Measurements from ENCODE around the gene CLMN. TPM values are rescaled to one million over a fixed set of nuclear protein-coding genes. Genes with fewer than 3 reads are reported as not detected.

The CLMN gene
- total RNA-seq, 1 donor from 2014 or later: 2.1 TPM

- no peaks in the 10 kb centered on the region for H3K36me3 ChIP-seq (ENCODE audit: control insufficient read depth in 3 of 3, insufficient read depth in 3 of 3, low read length in 3 of 3)
- H3K27ac ChIP-seq (ENCODE audit: low read depth, low read length): no peak overlapping the region
These were observed 3.7 kb upstream of the CLMN start for GRCh38 chr14:95323361-95323760.

GRCh38 chr14:95322651-95323050 lies 2.9 kb upstream of the CLMN start:
- Histone ChIP-seq H3K27ac (ENCODE audit: low read depth, low read length) (no peak overlapping the region), H3K4me1 (ENCODE audit: control insufficient read depth in 3 of 3, insufficient read depth in 3 of 3, low read length in 3 of 3) (peaks cover 0 to 12% (median 8%) of the 10 kb centered on the region in 3 donors), H3K9me3 (ENCODE audit: control insufficient read depth in 3 of 3, low read length in 3 of 3) (no peaks in the 10 kb centered on the region), H3K27me3 (ENCODE audit: control insufficient read depth in 3 of 3, insufficient read depth in 3 of 3, low read length in 3 of 3) (no peaks in the 10 kb centered on the region), H3K9ac (ENCODE audit: low read depth in 1 of 3, low read length in 3 of 3) (no peak overlapping the region), H3K36me3 (ENCODE audit: control insufficient read depth in 3 of 3, insufficient read depth in 3 of 3, low read length in 3 of 3) (no peaks in the 10 kb centered on the region), H3K4me3 (ENCODE audit: low read length in 3 of 3) (no peak overlapping the region)

More at GRCh38 chr14:95323361-95323760, 3.7 kb upstream of the CLMN start:
- no peaks in the 10 kb centered on the region for H3K9me3 ChIP-seq (ENCODE audit: control insufficient read depth in 3 of 3, low read length in 3 of 3)
- H3K27me3 ChIP-seq (ENCODE audit: control insufficient read depth in 3 of 3, insufficient read depth in 3 of 3, low read length in 3 of 3): no peaks in the 10 kb centered on the region
- no peak overlapping the region for H3K9ac ChIP-seq (ENCODE audit: low read depth in 1 of 3, low read length in 3 of 3)
- H3K4me3 ChIP-seq (ENCODE audit: low read length in 3 of 3): no peak overlapping the region
- peaks cover 0 to 12% (median 8%) of the 10 kb centered on the region in 3 donors for H3K4me1 ChIP-seq (ENCODE audit: control insufficient read depth in 3 of 3, insufficient read depth in 3 of 3, low read length in 3 of 3)

GRCh38 chr14:95321693-95322455 lies 2.2 kb upstream of the CLMN start:
- Histone ChIP-seq H3K27ac (ENCODE audit: low read depth, low read length) (no peak overlapping the region), H3K36me3 (ENCODE audit: control insufficient read depth in 3 of 3, insufficient read depth in 3 of 3, low read length in 3 of 3) (no peaks in the 10 kb centered on the region), H3K4me1 (ENCODE audit: control insufficient read depth in 3 of 3, insufficient read depth in 3 of 3, low read length in 3 of 3) (peaks cover 0 to 12% (median 8%) of the 10 kb centered on the region in 3 donors), H3K9me3 (ENCODE audit: control insufficient read depth in 3 of 3, low read length in 3 of 3) (no peaks in the 10 kb centered on the region), H3K27me3 (ENCODE audit: control insufficient read depth in 3 of 3, insufficient read depth in 3 of 3, low read length in 3 of 3) (no peaks in the 10 kb centered on the region), H3K9ac (ENCODE audit: low read depth in 1 of 3, low read length in 3 of 3) (no peak overlapping the region), H3K4me3 (ENCODE audit: low read length in 3 of 3) (no peak overlapping the region)

- Histone ChIP-seq H3K9ac (ENCODE audit: low read depth in 1 of 3, low read length in 3 of 3) (no peak overlapping the region), H3K36me3 (ENCODE audit: control insufficient read depth in 3 of 3, insufficient read depth in 3 of 3, low read length in 3 of 3) (no peaks in the 10 kb centered on the region), H3K4me1 (ENCODE audit: control insufficient read depth in 3 of 3, insufficient read depth in 3 of 3, low read length in 3 of 3) (peaks cover 0 to 14% (median 9%) of the 10 kb centered on the region in 3 donors), H3K9me3 (ENCODE audit: control insufficient read depth in 3 of 3, low read length in 3 of 3) (no peaks in the 10 kb centered on the region), H3K4me3 (ENCODE audit: low read length in 3 of 3) (no peak overlapping the region), H3K27ac (ENCODE audit: low read depth, low read length) (peak overlapping the region; percentile 51), H3K27me3 (ENCODE audit: control insufficient read depth in 3 of 3, insufficient read depth in 3 of 3, low read length in 3 of 3) (no peaks in the 10 kb centered on the region)
These were observed 1.4 kb upstream of the CLMN start for GRCh38 chr14:95320955-95321600.

- Histone ChIP-seq H3K4me3 (ENCODE audit: low read length in 3 of 3) (peak overlapping the region in 1 of 3 donors; percentile 54), H3K27ac (ENCODE audit: low read depth, low read length) (peak overlapping the region; percentile 51), H3K9me3 (ENCODE audit: control insufficient read depth in 3 of 3, low read length in 3 of 3) (no peaks in the 10 kb centered on the region), H3K27me3 (ENCODE audit: control insufficient read depth in 3 of 3, insufficient read depth in 3 of 3, low read length in 3 of 3) (no peaks in the 10 kb centered on the region), H3K4me1 (ENCODE audit: control insufficient read depth in 3 of 3, insufficient read depth in 3 of 3, low read length in 3 of 3) (peaks cover 0 to 20% (median 17%) of the 10 kb centered on the region in 3 donors), H3K36me3 (ENCODE audit: control insufficient read depth in 3 of 3, insufficient read depth in 3 of 3, low read length in 3 of 3) (no peaks in the 10 kb centered on the region), H3K9ac (ENCODE audit: low read depth in 1 of 3, low read length in 3 of 3) (peak overlapping the region in 2 of 3 donors; percentile 57 to 59)
These were observed 579 bp upstream of the CLMN start for GRCh38 chr14:95320078-95320895.

- H3K36me3 ChIP-seq (ENCODE audit: control insufficient read depth in 3 of 3, insufficient read depth in 3 of 3, low read length in 3 of 3): no peaks in the 10 kb centered on the region
- no peaks in the 10 kb centered on the region for H3K27me3 ChIP-seq (ENCODE audit: control insufficient read depth in 3 of 3, insufficient read depth in 3 of 3, low read length in 3 of 3)
- H3K4me3 ChIP-seq (ENCODE audit: low read length in 3 of 3): peak overlapping the region; percentile 59 to 78 (median 74)
- H3K27ac ChIP-seq (ENCODE audit: low read depth, low read length): peak overlapping the region; percentile 47
- H3K4me1 ChIP-seq (ENCODE audit: control insufficient read depth in 3 of 3, insufficient read depth in 3 of 3, low read length in 3 of 3): peaks cover 4 to 33% (median 26%) of the 10 kb centered on the region in 3 donors
- H3K9me3 ChIP-seq (ENCODE audit: control insufficient read depth in 3 of 3, low read length in 3 of 3): no peaks in the 10 kb centered on the region
- H3K9ac ChIP-seq (ENCODE audit: low read depth in 1 of 3, low read length in 3 of 3): peak overlapping the region; percentile 53 to 75 (median 65)
These were observed 1.1 kb downstream of the CLMN start for GRCh38 chr14:95318399-95319311.

GRCh38 chr14:95317817-95318343 lies 1.8 kb downstream of the CLMN start:
- no peak overlapping the region for H3K9ac ChIP-seq (ENCODE audit: low read depth in 1 of 3, low read length in 3 of 3)
- peaks cover 4 to 33% (median 26%) of the 10 kb centered on the region in 3 donors for H3K4me1 ChIP-seq (ENCODE audit: control insufficient read depth in 3 of 3, insufficient read depth in 3 of 3, low read length in 3 of 3)
- H3K9me3 ChIP-seq (ENCODE audit: control insufficient read depth in 3 of 3, low read length in 3 of 3): no peaks in the 10 kb centered on the region
- peak overlapping the region in 1 of 3 donors; percentile 13 for H3K4me3 ChIP-seq (ENCODE audit: low read length in 3 of 3)
- no peaks in the 10 kb centered on the region for H3K36me3 ChIP-seq (ENCODE audit: control insufficient read depth in 3 of 3, insufficient read depth in 3 of 3, low read length in 3 of 3)
- no peaks in the 10 kb centered on the region for H3K27me3 ChIP-seq (ENCODE audit: control insufficient read depth in 3 of 3, insufficient read depth in 3 of 3, low read length in 3 of 3)
- H3K27ac ChIP-seq (ENCODE audit: low read depth, low read length): no peak overlapping the region

GRCh38 chr14:95316821-95317220 lies 2.9 kb downstream of the CLMN start:
- Histone ChIP-seq H3K27me3 (ENCODE audit: control insufficient read depth in 3 of 3, insufficient read depth in 3 of 3, low read length in 3 of 3) (no peaks in the 10 kb centered on the region), H3K4me1 (ENCODE audit: control insufficient read depth in 3 of 3, insufficient read depth in 3 of 3, low read length in 3 of 3) (peaks cover 6 to 41% (median 31%) of the 10 kb centered on the region in 3 donors), H3K4me3 (ENCODE audit: low read length in 3 of 3) (no peak overlapping the region), H3K9me3 (ENCODE audit: control insufficient read depth in 3 of 3, low read length in 3 of 3) (no peaks in the 10 kb centered on the region), H3K9ac (ENCODE audit: low read depth in 1 of 3, low read length in 3 of 3) (no peak overlapping the region), H3K36me3 (ENCODE audit: control insufficient read depth in 3 of 3, insufficient read depth in 3 of 3, low read length in 3 of 3) (no peaks in the 10 kb centered on the region), H3K27ac (ENCODE audit: low read depth, low read length) (peak overlapping the region; percentile 9)

GRCh38 chr14:95315579-95315978 lies 4.1 kb downstream of the CLMN start:
- H3K9me3 ChIP-seq (ENCODE audit: control insufficient read depth in 3 of 3, low read length in 3 of 3): no peaks in the 10 kb centered on the region
- peak overlapping the region; percentile 19 for H3K27ac ChIP-seq (ENCODE audit: low read depth, low read length)
- no peaks in the 10 kb centered on the region for H3K36me3 ChIP-seq (ENCODE audit: control insufficient read depth in 3 of 3, insufficient read depth in 3 of 3, low read length in 3 of 3)
- H3K4me1 ChIP-seq (ENCODE audit: control insufficient read depth in 3 of 3, insufficient read depth in 3 of 3, low read length in 3 of 3): peaks cover 6 to 43% (median 36%) of the 10 kb centered on the region in 3 donors
- H3K9ac ChIP-seq (ENCODE audit: low read depth in 1 of 3, low read length in 3 of 3): no peak overlapping the region
- no peak overlapping the region for H3K4me3 ChIP-seq (ENCODE audit: low read length in 3 of 3)
- no peaks in the 10 kb centered on the region for H3K27me3 ChIP-seq (ENCODE audit: control insufficient read depth in 3 of 3, insufficient read depth in 3 of 3, low read length in 3 of 3)

Data from skeletal muscle tissue (tissue), 4 donors.